GM23248 (cell line): Measurements from ENCODE around the gene TNIP1.

Experiments used
- EZH2 ChIP-seq: fragments of 200-600 bp; sonication (generic); IDR thresholded peaks from 2 replicates; pipeline ENCODE4 v1.6.1; 2018; ENCODE audit warnings: antibody characterized with exemption, mild to moderate bottlenecking; ENCODE audit not compliant: insufficient read depth, poor library complexity, severe bottlenecking
- EZH2phosphoT487 ChIP-seq: fragments of 200-600 bp; sonication (generic); IDR thresholded peaks from 2 replicates; pipeline ENCODE4 v1.6.1; 2018; ENCODE audit warnings: antibody characterized with exemption, moderate library complexity, mild to moderate bottlenecking, low read depth; ENCODE audit not compliant: insufficient read depth

DNA sequence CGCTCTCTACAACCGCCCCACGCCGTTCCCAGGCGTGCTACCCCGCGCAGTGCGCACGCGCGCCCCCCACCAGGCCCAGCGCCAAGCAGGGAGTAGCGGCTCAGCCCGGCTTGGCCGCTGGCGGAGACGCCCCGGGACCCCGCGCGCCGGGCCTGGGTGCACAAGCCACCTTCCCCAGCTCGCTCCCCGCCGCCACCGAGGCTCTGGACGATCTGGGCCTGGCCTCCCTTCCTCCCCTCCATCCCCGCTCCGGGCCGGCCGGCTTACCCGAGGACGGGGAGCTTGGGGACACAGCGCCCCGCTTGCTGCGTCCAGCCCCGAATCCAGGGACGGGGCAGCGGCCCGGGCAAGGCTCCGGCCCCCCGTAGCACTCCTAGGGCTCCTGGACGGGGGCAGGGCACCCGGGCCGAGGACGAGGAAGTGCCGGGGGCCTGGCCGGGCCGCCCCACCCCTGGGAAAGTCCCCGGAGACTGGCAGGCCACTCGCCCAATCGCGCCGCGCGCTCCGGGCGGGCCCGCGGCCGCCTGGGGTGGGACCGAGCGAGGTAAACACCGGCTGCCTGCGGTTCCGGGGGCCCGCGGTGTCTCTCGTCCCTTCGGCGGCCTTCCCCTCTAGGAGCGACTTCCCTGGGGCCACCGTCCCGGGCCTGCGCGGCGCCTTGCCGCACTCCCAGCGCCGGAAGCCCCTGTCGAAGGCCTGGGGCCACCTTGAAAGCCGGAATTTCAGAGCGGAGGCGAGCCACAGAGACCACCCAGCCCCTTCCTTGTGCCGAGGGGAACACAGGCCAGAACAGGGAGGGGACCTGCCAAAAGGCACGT lies at the start of gene TNIP1:
- TF ChIP-seq EZH2 (no peak), EZH2phosphoT487 (no peak)
